ENCODE measurements around the gene FAM107A.

GRCh38 chr3:58519668-58520402 lies 57.4 kb downstream of the FAM107A start:
- TF ChIP-seq POLR2AphosphoS5 (IDR thresholded peaks at IDR 0.05; ENCODE audit: low read depth) (no peak), CTCF (IDR thresholded peaks at IDR 0.05; ENCODE audit: insufficient read depth, low read length) (no peak), GABPA (IDR thresholded peaks at IDR 0.05; ENCODE audit: low read depth) (no peak), SPI1 (IDR thresholded peaks at IDR 0.05; ENCODE audit: borderline replicate concordance, low read depth) (no peak)
- TF ChIP-seq, protein P1, sequence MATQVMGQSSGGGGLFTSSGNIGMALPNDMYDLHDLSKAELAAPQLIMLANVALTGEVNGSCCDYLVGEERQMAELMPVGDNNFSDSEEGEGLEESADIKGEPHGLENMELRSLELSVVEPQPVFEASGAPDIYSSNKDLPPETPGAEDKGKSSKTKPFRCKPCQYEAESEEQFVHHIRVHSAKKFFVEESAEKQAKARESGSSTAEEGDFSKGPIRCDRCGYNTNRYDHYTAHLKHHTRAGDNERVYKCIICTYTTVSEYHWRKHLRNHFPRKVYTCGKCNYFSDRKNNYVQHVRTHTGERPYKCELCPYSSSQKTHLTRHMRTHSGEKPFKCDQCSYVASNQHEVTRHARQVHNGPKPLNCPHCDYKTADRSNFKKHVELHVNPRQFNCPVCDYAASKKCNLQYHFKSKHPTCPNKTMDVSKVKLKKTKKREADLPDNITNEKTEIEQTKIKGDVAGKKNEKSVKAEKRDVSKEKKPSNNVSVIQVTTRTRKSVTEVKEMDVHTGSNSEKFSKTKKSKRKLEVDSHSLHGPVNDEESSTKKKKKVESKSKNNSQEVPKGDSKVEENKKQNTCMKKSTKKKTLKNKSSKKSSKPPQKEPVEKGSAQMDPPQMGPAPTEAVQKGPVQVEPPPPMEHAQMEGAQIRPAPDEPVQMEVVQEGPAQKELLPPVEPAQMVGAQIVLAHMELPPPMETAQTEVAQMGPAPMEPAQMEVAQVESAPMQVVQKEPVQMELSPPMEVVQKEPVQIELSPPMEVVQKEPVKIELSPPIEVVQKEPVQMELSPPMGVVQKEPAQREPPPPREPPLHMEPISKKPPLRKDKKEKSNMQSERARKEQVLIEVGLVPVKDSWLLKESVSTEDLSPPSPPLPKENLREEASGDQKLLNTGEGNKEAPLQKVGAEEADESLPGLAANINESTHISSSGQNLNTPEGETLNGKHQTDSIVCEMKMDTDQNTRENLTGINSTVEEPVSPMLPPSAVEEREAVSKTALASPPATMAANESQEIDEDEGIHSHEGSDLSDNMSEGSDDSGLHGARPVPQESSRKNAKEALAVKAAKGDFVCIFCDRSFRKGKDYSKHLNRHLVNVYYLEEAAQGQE (IDR thresholded peaks at IDR 0.05; ENCODE audit: insufficient replicate concordance, low read depth): no peak
